NCI-H1105 (cell line): ENCODE measurements around the gene MSH2.
"Not testable (repeated sequence)": the region's sequence is repeated elsewhere in the genome, so short reads cannot be mapped to it uniquely, and the experiment has no call there.

ENCODE experiments used
- DNase-seq: peaks from one replicate; lab custom pipeline; 2025; lab: John Stamatoyannopoulos, UW

Gene MSH2

GRCh38 chr2:47484396-47484795 is 81.4 kb downstream of the MSH2 start:
- no peak for DNase-seq

DNA sequence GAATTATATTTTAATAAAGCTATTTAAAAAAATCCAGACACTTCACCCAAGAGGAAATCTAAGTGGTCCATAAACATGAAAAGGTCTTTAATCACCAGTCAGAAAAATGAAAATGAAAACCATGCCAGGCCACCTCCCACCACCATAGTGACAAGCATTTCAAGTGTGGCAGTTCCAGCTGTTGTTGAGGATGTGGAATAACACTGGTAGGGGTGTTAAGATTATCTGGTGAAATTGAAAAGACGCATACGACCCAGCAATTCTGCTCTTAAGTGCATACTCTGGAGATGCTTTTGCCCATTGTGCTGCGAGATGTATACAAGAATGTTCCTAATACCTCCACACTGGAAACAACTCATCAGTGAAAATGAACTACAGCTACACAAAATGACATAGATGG is 82.2 kb downstream of the MSH2 start:
- no peak for DNase-seq

- no peak for DNase-seq
Measured at GRCh38 chr2:47485751-47486300, 82.9 kb downstream of the MSH2 start.

DNA sequence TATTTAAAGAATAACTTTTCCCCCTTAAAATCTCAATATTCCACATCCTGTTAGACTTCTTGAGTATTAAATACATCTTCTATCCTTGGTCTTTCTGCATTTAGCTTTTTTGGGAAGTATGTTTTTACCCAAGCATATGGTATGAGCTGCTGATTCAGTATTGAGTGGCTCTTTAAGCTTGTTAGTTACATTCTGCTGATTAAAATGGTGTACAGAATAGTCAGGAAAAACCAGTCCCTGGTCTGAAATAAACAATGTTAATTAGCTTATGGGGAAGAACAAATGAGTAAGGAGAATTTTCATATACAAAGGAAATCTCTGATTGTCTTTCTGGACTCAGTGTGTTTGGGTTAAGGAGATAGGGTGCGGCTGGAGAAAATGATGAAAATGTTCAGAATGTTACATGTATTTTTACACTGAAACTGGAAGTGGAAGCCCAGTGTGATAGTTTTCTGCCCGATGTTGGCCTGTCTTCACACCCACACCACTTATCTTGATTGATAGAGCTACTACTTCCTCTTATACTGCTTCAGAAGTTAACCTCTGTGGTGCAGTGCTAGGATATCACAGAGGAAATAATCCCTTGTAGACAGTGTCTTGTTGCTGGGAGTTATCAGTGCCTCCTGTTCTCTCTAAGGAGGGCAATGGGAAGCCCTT is 84.0 kb downstream of the MSH2 start:
- no peak for DNase-seq

- DNase-seq: no peak
Measured at GRCh38 chr2:47487498-47487875, 84.5 kb downstream of the MSH2 start.

- DNase-seq: no peak
Measured at GRCh38 chr2:47488870-47489584, 86.1 kb downstream of the MSH2 start.

DNA sequence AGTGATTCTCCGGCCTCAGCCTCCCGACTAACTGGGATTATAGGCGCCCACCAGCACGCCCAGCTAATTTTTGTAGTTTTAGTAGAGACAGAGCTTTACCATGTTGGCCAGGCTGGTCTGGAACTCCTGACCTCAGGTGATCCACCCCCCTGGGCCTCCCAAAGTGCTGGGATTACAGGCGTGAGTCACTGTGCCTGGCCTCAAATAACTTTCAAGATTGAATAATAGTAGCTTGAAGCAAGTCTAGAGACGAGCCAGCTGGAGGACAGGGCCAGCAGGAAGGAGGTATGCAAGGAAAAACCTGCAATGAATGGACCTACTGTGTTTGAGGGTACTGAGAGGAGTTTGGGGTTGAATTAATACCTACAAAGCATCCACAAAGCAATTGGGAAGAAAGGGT is 87.5 kb downstream of the MSH2 start:
- no peak for DNase-seq

GRCh38 chr2:47493317-47494035 is 90.5 kb downstream of the MSH2 start:
- DNase-seq: no peak

- DNase-seq: no peak
Measured at GRCh38 chr2:47494267-47495130, 91.5 kb downstream of the MSH2 start.

DNA sequence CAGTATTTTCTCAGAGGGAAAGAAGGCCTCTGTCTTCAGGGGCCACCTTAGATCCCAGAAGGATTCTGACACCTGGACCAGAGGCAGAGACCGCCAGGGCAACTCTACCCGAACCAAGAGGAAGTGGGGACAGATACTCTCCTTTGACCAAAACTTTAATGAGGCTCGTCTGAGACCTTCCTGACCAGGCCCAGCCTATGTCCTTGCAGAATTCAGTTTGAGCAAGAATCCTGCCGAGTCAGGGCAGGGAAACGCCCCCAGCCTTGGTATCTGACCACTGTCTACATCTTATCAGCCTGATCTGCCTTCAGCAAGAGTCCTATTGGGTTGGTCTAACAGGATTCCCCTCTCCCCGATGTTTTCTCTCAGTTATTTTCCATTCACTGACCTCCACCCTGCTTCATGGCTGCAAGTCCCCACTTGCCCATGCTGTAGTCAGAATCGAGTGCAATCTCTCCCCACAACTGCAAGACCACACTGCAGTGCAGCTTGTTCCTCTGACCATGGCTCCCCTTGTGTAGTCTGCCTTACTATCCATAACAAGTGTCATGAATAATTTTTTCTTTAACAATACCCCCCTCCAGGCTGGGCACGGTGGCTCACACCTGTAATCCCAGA is 95.0 kb downstream of the MSH2 start:
- DNase-seq: no peak

DNA sequence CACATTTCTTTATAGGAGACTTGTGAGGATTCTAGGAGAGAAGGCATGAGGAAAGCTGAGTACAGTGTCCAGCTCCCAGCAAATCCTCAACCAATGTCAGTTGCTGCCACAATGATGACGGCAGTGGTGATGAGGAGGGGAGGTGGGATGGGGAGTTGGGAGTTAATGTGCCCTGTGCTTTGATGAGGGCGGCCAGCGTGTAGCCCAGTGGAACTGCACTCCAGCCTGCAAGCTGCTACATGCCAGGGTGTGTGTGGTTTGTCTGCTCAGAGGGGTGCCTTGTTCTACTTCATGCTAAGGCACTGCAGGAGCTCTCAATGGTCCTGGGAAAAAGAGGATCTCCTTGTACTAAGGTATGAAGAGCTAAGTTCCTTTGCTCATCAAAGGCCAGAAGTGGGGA is 96.1 kb downstream of the MSH2 start:
- no peak for DNase-seq

GRCh38 chr2:47499621-47500309 is 96.8 kb downstream of the MSH2 start:
- no peak for DNase-seq

DNA sequence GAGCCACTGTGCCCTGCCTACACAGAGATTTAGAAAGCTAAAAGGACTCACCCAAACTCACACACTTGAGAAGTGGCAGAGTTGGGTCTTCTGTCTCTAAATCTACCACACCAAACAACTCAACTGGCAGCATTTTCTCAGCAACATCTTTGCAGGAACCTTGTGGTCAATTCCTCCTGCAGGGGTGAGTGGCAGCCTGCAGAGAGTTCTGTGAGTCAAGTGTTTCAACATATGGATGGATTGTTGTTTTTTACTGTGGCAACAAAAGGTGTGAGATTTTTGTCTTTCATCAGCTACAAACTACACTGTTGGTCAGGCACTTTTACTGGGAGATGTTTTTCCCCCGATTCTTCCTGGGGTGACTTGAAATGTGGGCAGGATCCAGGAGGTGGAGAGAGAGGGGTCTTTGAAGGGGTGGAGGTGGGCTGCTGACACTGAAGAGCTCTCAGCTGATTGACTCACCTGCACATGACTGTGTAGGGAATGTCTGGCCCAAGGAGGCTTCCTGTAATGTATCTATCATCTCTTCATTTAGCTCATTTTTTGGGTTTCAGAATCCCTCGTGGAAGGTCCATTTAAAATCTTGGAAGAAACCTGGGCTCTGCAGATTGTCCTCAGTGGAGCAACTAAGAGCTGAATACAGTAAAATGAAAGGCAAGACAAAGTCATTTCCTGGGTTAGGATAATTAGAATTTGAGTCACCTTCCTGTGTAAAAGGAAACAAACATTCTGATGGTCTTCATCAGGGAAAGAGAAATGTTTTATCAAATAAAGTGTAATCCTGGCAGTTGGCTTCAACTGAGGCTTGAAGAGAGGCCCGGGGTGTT is 98.6 kb downstream of the MSH2 start:
- no peak for DNase-seq

- not testable (repeated sequence) for DNase-seq
Measured at GRCh38 chr2:47502498-47502897, 99.5 kb downstream of the MSH2 start.

DNA sequence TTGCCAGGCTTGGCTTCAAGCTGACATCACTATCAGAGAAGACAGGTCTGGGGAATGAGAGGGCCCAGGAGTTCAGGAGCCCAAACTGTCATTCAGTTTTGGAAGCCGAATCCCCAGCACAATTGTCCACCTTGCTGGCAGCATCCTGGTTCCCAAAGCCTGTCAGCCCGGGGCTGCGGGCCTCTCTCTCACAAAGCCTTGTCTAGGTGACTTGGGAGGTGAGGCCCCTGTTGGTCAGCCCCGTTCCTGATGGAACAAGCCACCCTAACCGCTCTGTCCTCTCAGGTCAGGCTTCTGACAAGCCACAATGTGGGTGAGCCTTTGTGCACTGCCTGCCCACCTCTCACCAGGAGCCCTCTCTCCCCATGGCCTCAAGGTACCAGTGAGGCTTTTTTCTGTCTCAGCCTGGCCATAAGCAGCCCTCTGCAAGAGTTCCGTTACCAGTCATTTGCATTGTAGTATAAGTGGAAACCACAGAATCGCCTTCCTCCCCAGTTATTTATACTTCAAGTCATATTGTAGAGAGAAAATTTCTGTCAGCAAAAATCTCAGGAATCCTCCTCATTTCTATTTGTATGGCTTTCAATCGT is 100.6 kb downstream of the MSH2 start:
- no peak for DNase-seq

DNA sequence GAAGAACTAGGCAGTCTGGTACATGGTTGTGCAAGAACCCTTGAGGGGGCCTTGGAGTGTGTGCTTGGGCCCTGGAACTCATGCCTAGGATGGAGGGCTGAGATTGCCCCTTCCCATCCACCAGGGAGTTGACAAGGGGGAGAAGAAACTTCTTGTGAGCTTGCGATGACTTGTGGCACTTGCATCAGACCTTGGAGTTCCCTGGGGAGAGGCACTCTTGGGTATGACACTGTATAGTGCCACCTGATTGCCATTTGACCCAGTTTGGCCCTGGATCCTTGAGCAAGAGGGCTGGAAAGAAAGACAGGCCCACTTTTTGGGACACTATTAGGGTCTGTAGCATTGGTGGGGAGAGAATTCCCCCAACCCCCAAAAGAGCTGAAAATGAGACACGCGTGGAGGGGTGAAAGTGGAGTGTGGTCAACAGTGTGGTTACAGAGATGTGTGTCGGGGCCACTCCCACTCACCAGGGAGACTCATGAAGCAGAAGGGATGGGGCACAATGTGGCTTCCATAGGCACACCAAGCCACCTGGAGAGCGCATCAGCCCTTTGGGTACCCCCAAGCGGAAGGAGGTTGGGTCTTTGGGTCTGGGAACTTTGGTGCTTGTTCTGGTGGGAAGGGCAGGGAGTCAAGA is 101.3 kb downstream of the MSH2 start:
- no peak for DNase-seq

GRCh38 chr2:47506024-47506423 is 103.1 kb downstream of the MSH2 start:
- no peak for DNase-seq

GRCh38 chr2:47506436-47506835 is 103.5 kb downstream of the MSH2 start:
- DNase-seq: no peak

DNA sequence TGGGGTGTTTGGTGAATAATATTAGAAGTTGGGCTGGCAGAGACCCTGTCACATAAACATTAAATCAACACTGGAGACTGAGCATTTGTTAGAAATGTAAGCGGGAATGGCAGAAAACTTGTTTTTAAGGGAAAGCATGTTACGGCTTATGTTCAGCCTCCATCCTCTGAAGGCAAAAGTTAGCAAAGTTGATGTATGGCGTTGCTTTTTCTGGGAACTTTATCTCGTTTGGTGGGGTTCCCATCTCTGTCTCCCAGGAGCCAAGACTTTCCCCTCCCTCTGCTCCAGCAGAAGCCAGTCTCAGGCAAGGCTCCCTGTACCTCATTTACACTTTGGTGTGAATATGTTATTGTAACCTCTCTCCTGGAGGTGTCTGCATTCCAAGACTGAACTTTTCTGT is 105.1 kb downstream of the MSH2 start:
- no peak for DNase-seq
